CD4-positive, alpha-beta T cell treated with Interleukin-6 for 4 hours (primary cell): Measurements from ENCODE around the gene SLC37A2.
A peak's percentile ranks its signal among the peaks of the same experiment; 100 is the strongest.
"Not testable (repeated sequence)": the region's sequence is repeated elsewhere in the genome, so short reads cannot be mapped to it uniquely, and the experiment has no call there.

Experiments
- DNase-seq: peaks from one replicate; pipeline ENCODE4 v3.0.0-alpha.2; 2020; ENCODE audit warnings: mixed read lengths

The SLC37A2 gene

GRCh38 chr11:125085301-125086081, 22.4 kb downstream of the SLC37A2 start:
- no peak for DNase-seq

GRCh38 chr11:125086633-125087296, 23.7 kb downstream of the SLC37A2 start:
- no peak for DNase-seq

DNA sequence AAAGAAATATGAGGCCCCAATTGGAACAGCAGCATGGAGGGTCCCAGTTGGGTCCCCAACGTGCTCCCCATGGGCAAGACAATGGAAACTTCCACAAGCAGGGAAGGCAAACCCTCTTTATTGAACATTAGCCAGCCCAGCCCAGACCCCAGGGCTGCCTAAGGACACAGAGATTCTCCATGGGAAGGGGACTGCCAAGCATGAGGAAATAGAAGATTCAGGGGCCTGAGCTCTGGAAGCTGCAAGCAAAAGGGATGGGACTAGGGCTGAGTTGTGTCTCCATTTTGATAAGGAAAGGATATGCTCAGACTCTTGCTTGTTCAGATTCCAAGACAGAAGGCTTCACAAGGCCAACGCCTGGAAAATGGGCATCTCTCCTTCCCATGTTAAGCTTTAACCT, 25.0 kb downstream of the SLC37A2 start:
- no peak for DNase-seq

DNA sequence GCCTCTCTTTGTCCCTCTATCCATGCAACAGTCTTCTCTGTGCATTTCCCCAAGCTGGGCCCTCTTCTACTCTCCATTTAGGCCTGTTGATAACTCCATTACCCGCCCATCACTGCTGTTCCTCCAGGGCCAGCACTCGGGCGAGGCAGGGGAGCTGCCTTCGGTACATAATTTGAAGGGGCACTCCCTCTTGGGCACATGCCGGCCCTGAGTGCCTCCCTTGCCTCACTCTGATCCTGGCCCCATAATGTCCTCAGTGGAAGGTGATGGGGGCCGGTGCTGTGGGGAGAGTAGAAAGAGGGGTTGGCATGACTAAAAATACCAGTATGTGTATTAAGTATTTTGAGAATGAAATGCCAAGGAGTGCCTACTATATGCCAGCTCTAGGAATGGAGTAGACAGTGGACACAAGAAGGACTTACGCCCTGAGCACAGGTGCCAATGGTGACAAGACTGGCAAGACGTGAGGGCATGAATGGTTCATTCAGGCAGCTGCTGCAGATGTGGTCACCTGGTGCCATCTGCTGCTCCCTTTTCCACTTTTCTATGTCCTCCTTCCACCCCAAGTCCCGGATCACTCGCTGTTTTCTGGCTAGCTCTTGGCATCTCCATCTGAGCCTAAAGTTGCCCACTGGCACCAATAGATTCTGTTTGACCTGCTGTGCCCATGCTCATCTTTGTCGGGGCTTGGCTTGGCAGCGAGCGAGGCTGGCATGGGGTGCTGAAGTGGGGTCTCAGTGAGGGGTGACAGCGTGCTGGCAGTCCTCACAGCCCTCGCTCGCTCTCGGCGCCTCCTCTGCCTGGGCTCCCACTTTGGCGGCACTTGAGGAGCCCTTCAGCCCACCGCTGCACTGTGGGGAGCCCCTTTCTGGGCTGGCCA, 25.7 kb downstream of the SLC37A2 start:
- DNase-seq: no peak

DNA sequence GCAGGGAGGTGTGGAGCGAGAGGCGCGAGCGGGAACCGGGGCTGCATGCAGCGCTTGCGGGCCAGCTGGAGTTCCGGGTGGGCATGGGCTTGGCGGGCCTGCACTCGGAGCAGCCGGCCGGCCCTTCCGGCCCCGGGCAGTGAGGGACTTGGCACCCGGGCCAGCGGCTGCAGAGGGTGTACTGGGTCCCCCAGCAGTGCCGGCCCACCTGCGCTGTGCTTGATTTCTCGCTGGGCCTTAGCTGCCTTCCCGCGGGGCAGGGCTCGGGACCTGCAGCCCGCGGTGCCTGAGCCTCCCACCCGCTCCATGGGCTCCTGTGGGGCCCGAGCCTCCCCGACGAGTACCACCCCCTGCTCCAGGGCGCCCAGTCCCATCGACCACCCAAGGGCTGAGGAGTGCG, 26.4 kb downstream of the SLC37A2 start:
- not testable (repeated sequence) for DNase-seq

- not testable (repeated sequence) for DNase-seq
Observed at GRCh38 chr11:125090151-125090550, 27.0 kb downstream of the SLC37A2 start.

GRCh38 chr11:125090816-125091215, 27.7 kb downstream of the SLC37A2 start:
- DNase-seq: no peak

DNA sequence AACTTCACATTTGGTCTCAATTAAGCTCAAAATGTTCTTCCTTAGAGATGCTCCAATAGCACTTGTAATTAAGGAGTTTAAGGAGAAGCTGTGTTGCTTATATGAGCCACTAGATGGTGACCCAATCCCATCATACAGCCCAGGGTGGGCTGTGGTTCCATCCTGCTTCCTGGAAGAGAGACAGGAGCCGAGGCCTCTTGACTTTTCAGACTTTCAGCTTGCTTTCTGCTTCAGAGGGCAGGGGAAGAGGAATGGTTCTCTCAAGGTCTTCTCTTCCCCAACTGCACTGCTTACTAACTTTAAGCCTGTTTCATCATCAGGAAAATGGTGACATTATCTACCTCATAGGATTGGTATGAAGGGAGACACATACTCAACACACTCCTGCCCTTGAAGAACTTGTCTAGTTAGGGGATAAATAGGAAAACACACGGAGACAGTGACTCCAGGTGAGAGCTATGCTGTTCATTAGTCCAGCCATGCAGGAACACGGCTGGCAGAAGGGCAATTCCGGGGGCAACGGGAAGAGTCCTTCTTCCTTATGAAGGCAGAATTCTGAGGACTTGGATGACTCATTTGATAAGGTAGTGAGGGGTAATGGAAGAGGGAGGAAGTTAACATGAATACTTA, 28.3 kb downstream of the SLC37A2 start:
- DNase-seq: peak; percentile 23

DNA sequence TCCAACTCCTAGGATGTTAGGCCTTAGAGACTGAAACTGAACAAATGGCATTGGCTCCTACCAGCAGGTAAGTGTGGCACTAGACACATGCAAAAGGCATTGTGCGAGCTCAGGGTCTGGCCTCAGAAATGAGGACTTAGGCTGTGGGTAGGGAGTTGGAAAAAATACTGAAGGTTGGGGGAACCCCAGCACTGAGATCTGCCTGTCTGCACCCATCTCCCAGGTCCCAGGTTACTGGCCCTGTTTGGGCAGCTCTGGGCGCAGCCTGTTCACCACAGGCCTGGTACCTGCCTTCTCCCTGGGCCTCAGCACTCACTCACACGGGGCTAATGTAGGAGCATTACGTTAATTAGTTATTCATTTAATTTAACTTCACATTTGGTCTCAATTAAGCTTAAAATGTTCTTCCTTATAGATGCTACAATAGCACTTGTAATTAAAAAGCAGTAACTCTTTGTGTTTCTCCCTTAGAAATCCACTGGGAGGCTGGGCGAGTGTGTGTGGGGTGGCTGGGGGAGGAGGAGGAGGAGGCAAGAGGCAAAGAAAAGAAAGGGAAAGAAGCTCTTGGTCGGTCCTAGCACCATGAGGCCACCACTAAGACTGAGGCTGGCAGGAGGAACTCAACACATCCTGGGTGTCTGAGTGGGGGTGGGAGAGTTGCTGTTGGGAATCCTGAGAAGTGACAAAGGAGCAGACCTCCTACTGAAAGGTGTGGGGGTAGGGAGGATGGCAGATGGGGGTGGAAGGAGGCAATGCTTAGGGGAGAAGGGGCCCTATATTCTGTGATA, 29.0 kb downstream of the SLC37A2 start:
- no peak for DNase-seq

- no peak for DNase-seq
Observed at GRCh38 chr11:125092669-125093068, 29.6 kb downstream of the SLC37A2 start.

DNA sequence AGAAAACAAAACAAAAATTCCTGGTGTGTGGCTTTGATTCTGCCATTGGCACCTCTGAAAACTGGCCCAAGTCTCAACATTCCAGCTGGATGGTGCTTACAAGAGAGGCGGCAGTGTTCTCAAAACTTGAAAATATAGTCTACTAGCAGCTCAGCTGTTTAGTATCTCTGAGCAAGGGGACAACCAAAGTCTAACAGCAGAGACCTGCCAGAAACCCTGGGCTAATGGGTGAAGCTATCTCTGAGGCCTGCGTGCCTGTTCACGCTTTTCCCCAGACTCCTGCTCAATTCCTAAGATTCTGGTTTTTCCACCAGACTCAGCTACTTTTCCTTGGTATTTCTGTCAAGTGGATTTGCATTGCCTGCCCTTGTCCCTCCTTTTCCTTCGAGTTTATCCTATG, 30.4 kb downstream of the SLC37A2 start:
- no peak for DNase-seq

GRCh38 chr11:125094731-125095130, 31.6 kb downstream of the SLC37A2 start:
- no peak for DNase-seq

GRCh38 chr11:125100136-125100535, 37.0 kb downstream of the SLC37A2 start:
- DNase-seq: no peak

- no peak for DNase-seq
Observed at GRCh38 chr11:125101596-125101995, 38.5 kb downstream of the SLC37A2 start.

- no peak for DNase-seq
Observed at GRCh38 chr11:125102025-125102424, 38.9 kb downstream of the SLC37A2 start.

- DNase-seq: no peak
Observed at GRCh38 chr11:125102510-125102909, 39.4 kb downstream of the SLC37A2 start.

DNA sequence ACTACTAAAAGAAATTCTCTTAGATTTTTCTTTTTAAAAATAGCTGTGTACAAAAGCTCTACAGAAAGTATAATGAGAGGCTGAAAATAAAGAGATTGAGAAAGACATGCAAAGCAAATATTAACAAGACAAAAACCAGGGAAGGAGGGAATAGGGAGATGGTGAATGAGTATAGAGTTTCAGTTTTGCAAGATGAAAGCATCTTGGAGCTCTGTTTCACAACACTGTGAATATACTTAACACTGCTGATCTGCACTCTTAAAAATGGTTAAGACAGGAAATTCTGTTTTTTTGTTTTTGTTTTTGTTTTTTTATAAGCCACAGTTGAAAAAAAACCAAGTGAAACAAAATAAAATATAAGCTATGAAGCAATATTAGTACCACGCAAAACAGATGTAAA, 42.8 kb downstream of the SLC37A2 start:
- DNase-seq: no peak

DNA sequence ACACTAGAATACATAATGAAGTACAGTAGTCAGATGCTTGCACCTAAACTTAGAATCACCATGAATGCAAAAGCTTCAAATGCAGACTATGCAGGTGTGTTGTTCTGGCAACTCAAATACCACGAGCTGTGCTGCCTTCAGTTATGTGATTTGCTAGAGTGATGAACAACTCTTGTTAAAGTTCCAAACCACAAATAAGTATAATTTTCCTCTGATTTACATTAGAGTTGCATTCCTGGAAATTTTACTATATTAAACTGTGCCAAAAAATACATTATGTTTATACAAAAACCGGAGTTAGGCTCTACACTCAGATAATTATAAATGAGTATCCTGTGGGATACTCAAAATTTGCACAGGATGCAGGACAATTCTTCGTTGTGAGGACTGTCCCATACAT, 45.4 kb downstream of the SLC37A2 start:
- DNase-seq: no peak

DNA sequence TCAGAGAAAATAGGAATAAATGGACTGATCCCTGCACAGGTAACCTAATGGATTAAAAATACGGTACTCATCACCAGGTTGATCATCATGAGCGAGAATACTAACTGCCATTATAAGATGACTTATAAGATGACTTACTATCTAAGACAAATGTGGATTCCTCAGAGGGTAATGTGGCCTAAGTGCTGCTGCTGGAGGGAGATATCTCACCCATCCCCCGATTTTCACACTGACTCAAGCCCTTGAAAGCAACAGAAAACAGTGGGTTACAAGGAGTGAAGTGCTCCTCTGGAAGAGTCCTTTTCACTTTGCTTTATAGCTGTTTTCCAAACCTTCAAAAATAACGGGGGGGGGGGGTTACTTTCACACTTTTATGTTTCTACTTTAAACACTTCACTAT, 47.4 kb downstream of the SLC37A2 start:
- DNase-seq: no peak

- peak; percentile 6 for DNase-seq
Observed at GRCh38 chr11:125111001-125111342, 47.9 kb downstream of the SLC37A2 start.

DNA sequence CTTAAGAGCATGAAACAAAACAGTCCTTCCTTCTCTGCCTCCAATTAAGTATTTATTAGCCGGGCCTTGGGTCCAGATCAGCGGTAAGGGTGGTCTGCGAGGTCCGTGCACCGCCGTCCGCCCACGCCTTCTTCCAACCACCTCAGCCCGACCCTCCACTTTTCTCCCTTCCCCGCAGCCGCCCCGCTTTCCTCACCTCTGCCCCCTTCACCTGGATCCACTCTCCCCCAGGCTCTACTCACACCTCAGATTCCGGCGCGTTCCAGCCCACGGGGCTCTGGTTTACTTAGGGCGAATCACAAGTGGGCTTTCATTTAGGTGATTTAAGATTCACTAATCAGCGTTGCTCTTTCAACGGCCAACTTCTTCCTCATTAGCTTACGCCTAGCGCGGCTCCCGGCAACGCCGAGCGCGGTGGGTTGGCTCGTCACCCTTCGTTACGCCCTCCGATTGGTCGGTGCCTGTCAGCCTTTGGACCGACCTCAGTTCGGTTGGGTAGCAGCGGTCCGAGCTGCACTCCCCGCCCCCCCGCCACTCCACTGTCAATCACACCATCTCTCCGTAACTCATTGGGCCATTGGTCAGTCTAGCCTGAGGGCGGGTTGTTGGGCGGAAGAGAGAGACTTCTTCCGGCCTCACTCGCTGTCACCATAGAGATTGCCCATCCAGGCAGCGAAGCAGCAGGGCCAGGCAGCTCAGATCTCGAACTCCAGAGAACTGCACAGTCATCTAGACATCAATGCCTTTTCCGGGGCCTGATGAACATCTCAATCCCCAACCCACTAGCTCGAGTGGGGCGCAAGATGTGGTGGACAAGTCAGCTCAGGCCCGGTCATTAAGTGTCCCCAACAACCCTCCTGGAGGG, 48.5 kb downstream of the SLC37A2 start, which contains the start of gene TMEM218:
Gene TMEM218, minus strand, starts transcription at position 284 of the 865 bp plus-strand sequence. CDS start 9,385 bp downstream, outside the sequence.
- DNase-seq: peak; percentile 96
